ENCODE data around the gene GPC2. TPM values are rescaled to one million over a fixed set of nuclear protein-coding genes. Genes with fewer than 3 reads are reported as not detected.

The GPC2 gene
- total RNA-seq, 1 experiment from 2014 or later = 45.2 TPM

GRCh38 chr7:100213672-100214071 is 36.5 kb upstream of the GPC2 start:
- Histone ChIP-seq H3K4ac (ENCODE audit: low read depth, low read length) (no peak overlapping the region), H4K8ac (replicated peaks; ENCODE audit: insufficient read length, low read depth, low read length) (no peak overlapping the region), H3K23me2 (ENCODE audit: insufficient read length, low read depth, low read length, poor library complexity, severe bottlenecking) (no peaks in the 10 kb centered on the region), H3K14ac (ENCODE audit: insufficient read depth, low read length) (no peak overlapping the region), H3K27me3 (ENCODE audit: insufficient read depth, low read length) (peaks cover 3% of the 10 kb centered on the region; the same call in 1 of the 2 replicates), H4K91ac (ENCODE audit: insufficient read length, low read depth, low read length) (no peak overlapping the region), H3K79me2 (ENCODE audit: insufficient read depth, low read length) (no peaks in the 10 kb centered on the region), H4K20me1 (ENCODE audit: control insufficient read depth, insufficient read depth, insufficient read length) (no peaks in the 10 kb centered on the region), H3T11ph (ENCODE audit: low read length) (no peak overlapping the region), H4K5ac (ENCODE audit: insufficient read length, low read depth, low read length) (no peak overlapping the region), H3K9me3 (ENCODE audit: control insufficient read depth, low read depth, low read length) (no peaks in the 10 kb centered on the region), H2BK12ac (ENCODE audit: insufficient read length, low read depth, low read length) (no peak overlapping the region), H2BK120ac (ENCODE audit: low read depth, low read length, poor library complexity, severe bottlenecking) (no peak overlapping the region), H3K9ac (ENCODE audit: extremely low read depth, insufficient read length, low read length) (no peak overlapping the region), H2BK15ac (ENCODE audit: low read depth, low read length) (no peak overlapping the region), H3K27ac (ENCODE audit: insufficient read length, low read depth, low read length) (no peak overlapping the region), H2BK20ac (ENCODE audit: low read depth, low read length, poor library complexity, severe bottlenecking) (no peak overlapping the region), H3K79me1 (ENCODE audit: insufficient read depth, low read depth, low read length, poor library complexity, severe bottlenecking) (no peaks in the 10 kb centered on the region), H3K18ac (ENCODE audit: insufficient read length, low read depth, low read length) (no peak overlapping the region), H2BK5ac (ENCODE audit: insufficient read length, low read length) (no peak overlapping the region), H2AK5ac (ENCODE audit: insufficient read length, low read length) (no peak overlapping the region), H3K4me1 (ENCODE audit: insufficient read depth, low read length) (no peaks in the 10 kb centered on the region), H3K23ac (ENCODE audit: insufficient read length, low read depth, low read length) (no peak overlapping the region), H2AFZ (ENCODE audit: low read length) (no peak overlapping the region), H3K4me2 (ENCODE audit: insufficient read depth, insufficient read length, low read length) (no peak overlapping the region), H3K56ac (ENCODE audit: insufficient read length, low read depth, low read length) (no peak overlapping the region)
- no peak for DNase-seq
- Mint-ChIP-seq H3K4me3 (no peak overlapping the region), H3K36me3 (ENCODE audit: insufficient read depth in 1 of 3, low read depth in 3 of 3) (no peaks in the 10 kb centered on the region), H3K4me1 (peaks cover 13 to 32% of the 10 kb centered on the region in 2 experiments), H3K27ac (no peak overlapping the region; a peak in 1 of 7 replicates), H3K9me3 (no peaks in the 10 kb centered on the region), H3K27me3 (ENCODE audit: low read depth) (peaks cover 65% of the 10 kb centered on the region)
- no CpG with 5 or more reads among the region's 6 CpGs for WGBS (ENCODE audit: extremely low coverage, insufficient read length, low lambda C conversion rate)
- TF ChIP-seq, protein P1, sequence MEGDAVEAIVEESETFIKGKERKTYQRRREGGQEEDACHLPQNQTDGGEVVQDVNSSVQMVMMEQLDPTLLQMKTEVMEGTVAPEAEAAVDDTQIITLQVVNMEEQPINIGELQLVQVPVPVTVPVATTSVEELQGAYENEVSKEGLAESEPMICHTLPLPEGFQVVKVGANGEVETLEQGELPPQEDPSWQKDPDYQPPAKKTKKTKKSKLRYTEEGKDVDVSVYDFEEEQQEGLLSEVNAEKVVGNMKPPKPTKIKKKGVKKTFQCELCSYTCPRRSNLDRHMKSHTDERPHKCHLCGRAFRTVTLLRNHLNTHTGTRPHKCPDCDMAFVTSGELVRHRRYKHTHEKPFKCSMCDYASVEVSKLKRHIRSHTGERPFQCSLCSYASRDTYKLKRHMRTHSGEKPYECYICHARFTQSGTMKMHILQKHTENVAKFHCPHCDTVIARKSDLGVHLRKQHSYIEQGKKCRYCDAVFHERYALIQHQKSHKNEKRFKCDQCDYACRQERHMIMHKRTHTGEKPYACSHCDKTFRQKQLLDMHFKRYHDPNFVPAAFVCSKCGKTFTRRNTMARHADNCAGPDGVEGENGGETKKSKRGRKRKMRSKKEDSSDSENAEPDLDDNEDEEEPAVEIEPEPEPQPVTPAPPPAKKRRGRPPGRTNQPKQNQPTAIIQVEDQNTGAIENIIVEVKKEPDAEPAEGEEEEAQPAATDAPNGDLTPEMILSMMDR (conservative IDR thresholded peaks at IDR 0.05) = no peak

All from H9 (cell line).